ENCODE data around the gene HSPA6. TPM values are rescaled to one million over a fixed set of nuclear protein-coding genes. Genes with fewer than 3 reads are reported as not detected.

The HSPA6 gene
- total RNA-seq, 6 donors from 2014 or later: 10.8 to 37.7 (median 15.9) TPM

DNA sequence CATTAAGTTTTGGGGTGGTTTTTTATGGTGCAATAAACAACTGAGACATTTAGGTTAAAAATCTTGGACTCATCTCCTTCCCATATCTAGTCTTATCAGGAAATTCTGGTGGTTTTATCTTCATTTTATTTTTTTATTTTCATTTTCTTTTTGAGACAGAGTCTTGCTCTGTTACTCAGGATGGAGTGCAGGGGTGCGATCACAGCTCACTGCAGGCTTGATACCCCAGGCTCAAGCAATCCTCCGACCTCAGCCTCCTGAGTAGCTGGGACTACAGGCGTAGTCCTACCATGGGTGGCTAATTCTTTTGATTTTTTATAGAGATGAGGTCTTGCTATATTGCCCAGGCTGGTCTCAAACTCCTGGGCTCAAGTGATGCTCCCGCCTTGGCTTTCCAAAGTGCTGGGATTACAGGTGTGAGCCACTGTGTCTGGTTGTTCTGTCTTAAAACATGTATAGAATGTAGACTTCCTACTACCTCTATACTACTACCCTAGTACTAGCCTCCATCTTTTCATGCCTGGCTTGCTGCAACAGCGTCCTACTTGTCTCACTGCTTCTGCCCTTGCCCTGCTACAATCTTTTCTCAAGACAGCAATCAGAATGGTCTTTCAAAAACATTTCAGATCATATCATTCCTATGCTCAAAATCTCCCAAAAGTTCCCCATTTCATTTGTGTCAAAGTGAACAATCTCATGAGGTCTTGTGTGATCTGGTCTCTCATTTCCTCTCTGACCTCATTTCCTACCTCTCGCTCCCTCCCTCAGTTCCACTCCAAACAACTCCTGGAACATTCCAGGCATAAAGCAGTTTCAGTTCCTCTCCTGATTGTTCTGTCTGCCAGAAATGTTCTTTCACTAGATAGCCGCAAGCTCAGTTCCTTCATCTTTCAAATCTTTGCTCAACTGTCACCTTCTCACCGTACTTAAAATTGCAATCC lies 25.0 kb upstream of the HSPA6 start:
- DNase-seq (no peak), ATAC-seq (ENCODE audit: low FRiP score in 2 of 2) (peak in 1 of 2 donors; percentile 86)
- Histone ChIP-seq H3K27me3 (no peaks in the 10 kb centered on the region), H3K4me3 (no peak overlapping the region), H3K4me1 (peaks cover 7 to 22% (median 18%) of the 10 kb centered on the region in 4 donors), H3K27ac (peak overlapping the region; percentile 41 to 85 (median 78)), H3K36me3 (no peaks in the 10 kb centered on the region), H3K9me3 (no peaks in the 10 kb centered on the region)
- 60 to 62% methylated on average over 8 of the region's 8 CpGs for WGBS, 2 donors
- TF ChIP-seq POLR2A (IDR thresholded peaks at IDR 0.05): no peak
- TF ChIP-seq EP300 (IDR thresholded peaks at IDR 0.05): peak in 1 of 4 donors; percentile 30
- TF ChIP-seq, protein P1, sequence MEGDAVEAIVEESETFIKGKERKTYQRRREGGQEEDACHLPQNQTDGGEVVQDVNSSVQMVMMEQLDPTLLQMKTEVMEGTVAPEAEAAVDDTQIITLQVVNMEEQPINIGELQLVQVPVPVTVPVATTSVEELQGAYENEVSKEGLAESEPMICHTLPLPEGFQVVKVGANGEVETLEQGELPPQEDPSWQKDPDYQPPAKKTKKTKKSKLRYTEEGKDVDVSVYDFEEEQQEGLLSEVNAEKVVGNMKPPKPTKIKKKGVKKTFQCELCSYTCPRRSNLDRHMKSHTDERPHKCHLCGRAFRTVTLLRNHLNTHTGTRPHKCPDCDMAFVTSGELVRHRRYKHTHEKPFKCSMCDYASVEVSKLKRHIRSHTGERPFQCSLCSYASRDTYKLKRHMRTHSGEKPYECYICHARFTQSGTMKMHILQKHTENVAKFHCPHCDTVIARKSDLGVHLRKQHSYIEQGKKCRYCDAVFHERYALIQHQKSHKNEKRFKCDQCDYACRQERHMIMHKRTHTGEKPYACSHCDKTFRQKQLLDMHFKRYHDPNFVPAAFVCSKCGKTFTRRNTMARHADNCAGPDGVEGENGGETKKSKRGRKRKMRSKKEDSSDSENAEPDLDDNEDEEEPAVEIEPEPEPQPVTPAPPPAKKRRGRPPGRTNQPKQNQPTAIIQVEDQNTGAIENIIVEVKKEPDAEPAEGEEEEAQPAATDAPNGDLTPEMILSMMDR (IDR thresholded peaks at IDR 0.05): no peak
- peak in 1 of 2 donors; percentile 47 for TF ChIP-seq POLR2AphosphoS5 (IDR thresholded peaks at IDR 0.05)

DNA sequence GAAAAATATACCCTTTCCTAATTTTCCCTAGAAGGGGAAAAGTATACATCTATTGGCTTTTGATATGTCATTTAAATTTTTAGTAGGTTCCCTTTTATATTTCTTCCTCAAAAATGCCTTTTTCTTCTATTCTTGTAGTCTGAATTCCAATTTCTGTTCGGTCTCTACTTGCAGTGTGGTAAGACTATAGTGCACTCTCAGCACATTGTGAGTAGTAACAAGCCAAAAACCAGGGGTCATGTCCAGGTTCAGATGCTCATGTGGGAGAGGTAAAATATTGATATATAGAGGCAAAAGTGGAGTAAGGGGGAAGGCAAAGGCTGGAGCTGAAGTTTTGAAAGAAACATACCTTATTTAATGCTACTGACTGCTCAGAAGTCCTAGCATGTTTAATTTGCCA lies 23.1 kb upstream of the HSPA6 start:
- Histone ChIP-seq H3K4me1 (peaks cover 7 to 27% (median 20%) of the 10 kb centered on the region in 4 donors), H3K27ac (peak overlapping the region in 1 of 4 donors; percentile 82), H3K36me3 (no peaks in the 10 kb centered on the region), H3K27me3 (no peaks in the 10 kb centered on the region), H3K4me3 (no peak overlapping the region), H3K9me3 (no peaks in the 10 kb centered on the region)
- ATAC-seq (ENCODE audit: low FRiP score in 2 of 2) (no peak), DNase-seq (no peak)
- TF ChIP-seq POLR2A (IDR thresholded peaks at IDR 0.05): no peak
- no peak for TF ChIP-seq POLR2AphosphoS5 (IDR thresholded peaks at IDR 0.05)
- no peak for TF ChIP-seq EP300 (IDR thresholded peaks at IDR 0.05)
- TF ChIP-seq, protein P1 (IDR thresholded peaks at IDR 0.05): no peak
- WGBS, 2 donors: 84 to 87% methylated on average over 1 of the region's 1 CpG

DNA sequence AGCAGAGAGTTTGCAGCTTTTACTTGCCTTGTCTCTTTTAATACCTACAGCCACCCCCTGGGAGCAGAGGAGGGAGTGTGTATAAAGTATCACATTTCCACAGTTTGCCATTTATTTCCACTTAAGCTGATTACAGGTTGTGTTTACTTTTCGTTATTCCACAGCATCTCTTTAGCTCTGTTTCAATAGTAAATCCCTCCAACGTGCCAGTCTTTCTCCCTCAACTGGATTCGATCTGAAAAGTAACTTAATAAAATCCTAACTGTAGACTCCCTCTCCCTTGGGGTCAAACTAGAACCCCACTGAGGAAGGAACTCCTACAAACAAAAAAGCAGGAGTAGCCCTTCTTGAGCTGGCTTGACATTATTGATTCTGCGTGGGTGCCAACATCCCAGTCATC lies 22.2 kb upstream of the HSPA6 start:
- Histone ChIP-seq H3K36me3 (no peaks in the 10 kb centered on the region), H3K27me3 (no peaks in the 10 kb centered on the region), H3K27ac (no peak overlapping the region), H3K4me1 (peaks cover 13 to 34% (median 27%) of the 10 kb centered on the region in 4 donors), H3K9me3 (no peaks in the 10 kb centered on the region), H3K4me3 (no peak overlapping the region)
- TF ChIP-seq EP300 (IDR thresholded peaks at IDR 0.05): no peak
- TF ChIP-seq POLR2AphosphoS5 (IDR thresholded peaks at IDR 0.05): no peak
- TF ChIP-seq, protein P1 (IDR thresholded peaks at IDR 0.05): no peak
- TF ChIP-seq POLR2A (IDR thresholded peaks at IDR 0.05): no peak
- WGBS, 2 donors: 72 to 80% methylated on average over 4 of the region's 4 CpGs
- ATAC-seq (ENCODE audit: low FRiP score in 2 of 2) (no peak), DNase-seq (no peak)

DNA sequence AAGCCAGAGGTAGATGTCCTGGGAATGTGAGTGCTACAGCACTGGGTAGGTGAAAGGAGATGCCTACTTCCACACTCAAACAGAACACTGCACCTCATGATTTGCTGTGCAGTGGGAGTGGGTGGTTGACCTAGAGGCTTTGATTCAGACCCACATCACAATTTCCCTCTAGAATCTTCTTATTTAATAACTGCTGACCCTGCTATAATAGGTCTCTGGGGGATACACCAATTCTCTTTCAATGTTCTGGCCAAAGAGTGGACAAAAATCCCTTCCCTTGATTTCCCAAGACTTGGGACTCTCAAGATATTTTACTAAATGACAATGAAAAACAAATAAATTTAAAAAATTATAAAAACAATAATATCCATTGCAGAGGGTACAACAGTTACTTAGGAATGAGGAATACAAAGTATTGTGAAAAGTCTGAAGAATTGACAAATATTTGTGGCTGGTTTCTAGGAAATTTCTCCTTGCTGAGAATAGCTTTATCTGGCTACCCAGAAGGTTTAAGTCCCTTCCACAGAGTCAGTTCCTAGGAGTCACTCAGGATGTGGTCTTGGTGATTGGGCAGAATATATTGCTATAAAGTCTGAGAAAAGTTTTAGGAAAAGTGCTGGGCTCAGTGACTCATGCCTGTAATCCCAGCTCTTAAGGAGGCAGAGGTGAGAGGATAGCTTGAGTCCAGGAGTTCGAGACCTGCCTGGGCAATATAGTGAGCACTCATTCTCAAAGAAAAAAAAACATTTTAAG lies 21.5 kb upstream of the HSPA6 start:
- Histone ChIP-seq H3K4me3 (no peak overlapping the region), H3K27me3 (no peaks in the 10 kb centered on the region), H3K27ac (no peak overlapping the region), H3K4me1 (peaks cover 14 to 37% (median 29%) of the 10 kb centered on the region in 4 donors), H3K36me3 (no peaks in the 10 kb centered on the region), H3K9me3 (no peaks in the 10 kb centered on the region)
- TF ChIP-seq POLR2A (IDR thresholded peaks at IDR 0.05) (no peak), POLR2AphosphoS5 (IDR thresholded peaks at IDR 0.05) (no peak), EP300 (IDR thresholded peaks at IDR 0.05) (no peak)
- TF ChIP-seq, protein P1 (IDR thresholded peaks at IDR 0.05): no peak
- DNase-seq: no peak
- ATAC-seq (ENCODE audit: low FRiP score in 2 of 2): no peak
- 56 to 60% methylated on average over 1 of the region's 1 CpG for WGBS, 2 donors
